Measurements from ENCODE around the gene ZNF726. TPM values are rescaled to one million over a fixed set of nuclear protein-coding genes. Genes with fewer than 3 reads are reported as not detected.
"Not testable (repeated sequence)": the region's sequence is repeated elsewhere in the genome, so short reads cannot be mapped to it uniquely, and the experiment has no call there.

The ZNF726 gene
- 1.7 and 8.4 TPM in 2 replicates for total RNA-seq (2014; rRNA removed; shearing (Covaris generic))

- peak; percentile 96 for DNase-seq (ENCODE audit: low spot score)
- in situ Hi-C loops (cut with HindIII; ENCODE audit: low sequenced_read_pairs), result no loop called here
Measured at GRCh38 chr19:23914402-23915286, at the start of gene ZNF726. Gene ZNF726 (plus strand): TSS chr19:23914886. CDS start chr19:23914995, 109 bp downstream.

GRCh38 chr19:23867895-23868294 is 46.8 kb upstream of the ZNF726 start:
- no peak for DNase-seq (ENCODE audit: low spot score)
- in situ Hi-C loops (cut with HindIII; ENCODE audit: low sequenced_read_pairs), result no loop called here

- in situ Hi-C loops (cut with HindIII; ENCODE audit: low sequenced_read_pairs), result no loop called here
- no peak for DNase-seq (ENCODE audit: low spot score)
Measured at GRCh38 chr19:23868630-23869029, 46.1 kb upstream of the ZNF726 start.

- DNase-seq (ENCODE audit: low spot score), result no peak
- in situ Hi-C loops (cut with HindIII; ENCODE audit: low sequenced_read_pairs), result no loop called here
Measured at GRCh38 chr19:23872282-23872919, 42.3 kb upstream of the ZNF726 start.

- in situ Hi-C loops (cut with HindIII; ENCODE audit: low sequenced_read_pairs), result no loop called here
- DNase-seq (ENCODE audit: low spot score), result no peak
Measured at GRCh38 chr19:23876261-23876660, 38.4 kb upstream of the ZNF726 start.

GRCh38 chr19:23876756-23877155 is 37.9 kb upstream of the ZNF726 start:
- DNase-seq (ENCODE audit: low spot score); in situ Hi-C loops (cut with HindIII; ENCODE audit: low sequenced_read_pairs): not testable (repeated sequence)

- in situ Hi-C loops (cut with HindIII; ENCODE audit: low sequenced_read_pairs), result no loop called here
- no peak for DNase-seq (ENCODE audit: low spot score)
Measured at GRCh38 chr19:23882493-23882892, 32.2 kb upstream of the ZNF726 start.

GRCh38 chr19:23884363-23884762 is 30.3 kb upstream of the ZNF726 start:
- in situ Hi-C loops (cut with HindIII; ENCODE audit: low sequenced_read_pairs), result no loop called here

GRCh38 chr19:23887642-23888041 is 27.0 kb upstream of the ZNF726 start:
- in situ Hi-C loops (cut with HindIII; ENCODE audit: low sequenced_read_pairs), result no loop called here
- DNase-seq (ENCODE audit: low spot score), result no peak

More at GRCh38 chr19:23884363-23884762, 30.3 kb upstream of the ZNF726 start:
- DNase-seq (ENCODE audit: low spot score), result no peak

GRCh38 chr19:23896096-23896495 is 18.6 kb upstream of the ZNF726 start:
- DNase-seq (ENCODE audit: low spot score); in situ Hi-C loops (cut with HindIII; ENCODE audit: low sequenced_read_pairs): not testable (repeated sequence)

- DNase-seq (ENCODE audit: low spot score), result no peak
- in situ Hi-C loops (cut with HindIII; ENCODE audit: low sequenced_read_pairs), result no loop called here
Measured at GRCh38 chr19:23896912-23897311, 17.8 kb upstream of the ZNF726 start.

- no peak for DNase-seq (ENCODE audit: low spot score)
- in situ Hi-C loops (cut with HindIII; ENCODE audit: low sequenced_read_pairs), result no loop called here
Measured at GRCh38 chr19:23901360-23901759, 13.3 kb upstream of the ZNF726 start.

GRCh38 chr19:23904406-23904805 is 10.3 kb upstream of the ZNF726 start:
- in situ Hi-C loops (cut with HindIII; ENCODE audit: low sequenced_read_pairs), result no loop called here
- no peak for DNase-seq (ENCODE audit: low spot score)

GRCh38 chr19:23905771-23906170 is 8.9 kb upstream of the ZNF726 start:
- in situ Hi-C loops (cut with HindIII; ENCODE audit: low sequenced_read_pairs), result no loop called here
- no peak for DNase-seq (ENCODE audit: low spot score)

- no peak for DNase-seq (ENCODE audit: low spot score)
- in situ Hi-C loops (cut with HindIII; ENCODE audit: low sequenced_read_pairs), result no loop called here
Measured at GRCh38 chr19:23906835-23907234, 7.9 kb upstream of the ZNF726 start.

GRCh38 chr19:23908165-23908564 is 6.5 kb upstream of the ZNF726 start:
- DNase-seq (ENCODE audit: low spot score), result no peak
- in situ Hi-C loops (cut with HindIII; ENCODE audit: low sequenced_read_pairs), result no loop called here

- DNase-seq (ENCODE audit: low spot score), result no peak
- in situ Hi-C loops (cut with HindIII; ENCODE audit: low sequenced_read_pairs), result no loop called here
Measured at GRCh38 chr19:23909222-23909621, 5.5 kb upstream of the ZNF726 start.

GRCh38 chr19:23913931-23914330 is 755 bp upstream of the ZNF726 start:
- no peak for DNase-seq (ENCODE audit: low spot score)
- in situ Hi-C loops (cut with HindIII; ENCODE audit: low sequenced_read_pairs), result no loop called here

- no peak for DNase-seq (ENCODE audit: low spot score)
- in situ Hi-C loops (cut with HindIII; ENCODE audit: low sequenced_read_pairs), result no loop called here
Measured at GRCh38 chr19:23916991-23917390, 2.3 kb downstream of the ZNF726 start.

GRCh38 chr19:23917856-23918255 is 3.2 kb downstream of the ZNF726 start:
- in situ Hi-C loops (cut with HindIII; ENCODE audit: low sequenced_read_pairs), result no loop called here

More at GRCh38 chr19:23917856-23918255, 3.2 kb downstream of the ZNF726 start:
- DNase-seq (ENCODE audit: low spot score), result no peak
